ENCODE data around the gene COL4A2. TPM values are rescaled to one million over a fixed set of nuclear protein-coding genes. Genes with fewer than 3 reads are reported as not detected.
A peak's percentile ranks its signal among the peaks of the same experiment; 100 is the strongest.

Gene COL4A2
- total RNA-seq, 1 experiment from 2014 or later: 74.5 TPM

DNA sequence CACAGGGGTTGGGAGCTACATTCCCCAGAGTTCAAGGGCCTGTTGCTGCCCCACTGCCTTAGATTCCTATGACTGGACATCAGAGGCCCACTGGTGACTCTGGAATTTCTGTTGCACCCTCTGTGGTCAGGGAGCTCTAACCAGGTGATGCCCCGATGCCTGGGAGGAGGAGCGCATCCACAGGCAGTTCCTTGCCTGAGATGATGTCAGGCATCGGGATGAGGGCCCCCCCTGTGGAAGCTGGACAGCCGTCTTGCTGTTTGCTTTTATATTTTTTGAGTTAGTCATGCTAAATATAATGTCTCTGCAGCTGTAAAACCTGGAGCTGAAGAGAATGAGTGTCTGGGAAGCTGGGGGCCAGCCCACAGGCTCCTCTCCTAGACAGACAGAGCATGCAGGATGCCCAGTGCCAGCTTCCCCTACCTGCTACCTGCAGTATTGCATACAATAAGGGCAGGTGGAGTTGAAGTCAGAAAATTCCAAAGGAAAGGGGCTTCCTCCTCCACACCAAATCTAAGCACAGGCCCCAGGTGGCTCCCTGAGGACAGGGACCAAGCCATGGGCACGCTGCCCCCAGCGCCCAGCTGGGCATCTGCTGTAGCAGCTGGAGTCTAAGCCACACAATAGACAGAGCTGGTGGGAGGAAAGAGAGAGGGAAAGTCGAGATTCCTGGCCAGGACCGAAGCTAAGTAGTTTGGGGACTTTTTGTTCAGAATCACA is 16.2 kb downstream of the COL4A2 start:
- Histone ChIP-seq H4K20me1 (ENCODE audit: low read length) (0 out of 2 replicates have a peak, but pooled peaks cover 3% of the 10 kb centered on the region), H3K79me2 (ENCODE audit: low read length) (peaks cover 49% of the 10 kb centered on the region), H3K9ac (ENCODE audit: low read length) (no peak overlapping the region), H3K9me3 (ENCODE audit: low read length) (no peaks in the 10 kb centered on the region), H3F3A (ENCODE audit: low read length, unreplicated experiment) (no peaks in the 10 kb centered on the region), H3K4me1 (ENCODE audit: insufficient read depth, low read length) (peaks cover 37% of the 10 kb centered on the region), H3K27me3 (ENCODE audit: low read length) (no peaks in the 10 kb centered on the region), H3K4me3 (ENCODE audit: low read length) (no peak overlapping the region), H3K27ac (ENCODE audit: low read length) (0 out of 2 replicates have a peak overlapping the region, but pooled peaks have one; percentile 6), H3K4me2 (ENCODE audit: low read length) (no peak overlapping the region), H3K36me3 (ENCODE audit: low read depth, low read length) (no peaks in the 10 kb centered on the region), H2AFZ (ENCODE audit: low read length) (no peak overlapping the region), H3K9me2 (replicated peaks; ENCODE audit: low read length) (no peaks in the 10 kb centered on the region)
- intact Hi-C loops (cut with micrococcal nuclease): loop anchor here (1.0 to 5.0 kb wide), 4 partner anchors 59 to 101 kb away; no protein-coding TSS in a partner anchor
- ChIA-PET CTCF (interaction anchor here (0.6 to 1.3 kb wide), 3 partner anchors 75 to 89 kb away, joined by 3 to 6 read pairs (median 3); no protein-coding TSS in a partner anchor), POLR2A (ENCODE audit: unreplicated experiment) (interaction anchor here (0.7 to 0.9 kb wide), 3 partner anchors 9 to 121 kb away, joined by 3 to 7 read pairs (median 3); no protein-coding TSS in a partner anchor)
- no TSS peak for BruUV-seq (replicated peaks)
- no peak for TF ChIP-seq EZH2 (IDR thresholded peaks at IDR 0.05; ENCODE audit: low read length, unreplicated experiment)
- TF ChIP-seq, protein P1, sequence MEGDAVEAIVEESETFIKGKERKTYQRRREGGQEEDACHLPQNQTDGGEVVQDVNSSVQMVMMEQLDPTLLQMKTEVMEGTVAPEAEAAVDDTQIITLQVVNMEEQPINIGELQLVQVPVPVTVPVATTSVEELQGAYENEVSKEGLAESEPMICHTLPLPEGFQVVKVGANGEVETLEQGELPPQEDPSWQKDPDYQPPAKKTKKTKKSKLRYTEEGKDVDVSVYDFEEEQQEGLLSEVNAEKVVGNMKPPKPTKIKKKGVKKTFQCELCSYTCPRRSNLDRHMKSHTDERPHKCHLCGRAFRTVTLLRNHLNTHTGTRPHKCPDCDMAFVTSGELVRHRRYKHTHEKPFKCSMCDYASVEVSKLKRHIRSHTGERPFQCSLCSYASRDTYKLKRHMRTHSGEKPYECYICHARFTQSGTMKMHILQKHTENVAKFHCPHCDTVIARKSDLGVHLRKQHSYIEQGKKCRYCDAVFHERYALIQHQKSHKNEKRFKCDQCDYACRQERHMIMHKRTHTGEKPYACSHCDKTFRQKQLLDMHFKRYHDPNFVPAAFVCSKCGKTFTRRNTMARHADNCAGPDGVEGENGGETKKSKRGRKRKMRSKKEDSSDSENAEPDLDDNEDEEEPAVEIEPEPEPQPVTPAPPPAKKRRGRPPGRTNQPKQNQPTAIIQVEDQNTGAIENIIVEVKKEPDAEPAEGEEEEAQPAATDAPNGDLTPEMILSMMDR (conservative IDR thresholded peaks at IDR 0.05; ENCODE audit: low read depth, low read length): peak; percentile 53
- DNase-seq (peak; percentile 73), ATAC-seq (peak; percentile 72)

GRCh38 chr13:110324026-110324749 is 17.1 kb downstream of the COL4A2 start:
- H3K27ac ChIP-seq (ENCODE audit: low read length): no peak overlapping the region
- intact Hi-C loops (cut with micrococcal nuclease): loop anchor here (5.0 kb wide), 3 partner anchors 77 to 102 kb away; no protein-coding TSS in a partner anchor
- H3K4me1 ChIP-seq (ENCODE audit: insufficient read depth, low read length): peaks cover 32% of the 10 kb centered on the region
- H4K20me1 ChIP-seq (ENCODE audit: low read length): 0 out of 2 replicates have a peak, but pooled peaks cover 3% of the 10 kb centered on the region
- no peak overlapping the region for H3K4me3 ChIP-seq (ENCODE audit: low read length)
- no peaks in the 10 kb centered on the region for H3K27me3 ChIP-seq (ENCODE audit: low read length)
- no peaks in the 10 kb centered on the region for H3K9me3 ChIP-seq (ENCODE audit: low read length)
- no peaks in the 10 kb centered on the region for H3K36me3 ChIP-seq (ENCODE audit: low read depth, low read length)
- H2AFZ ChIP-seq (ENCODE audit: low read length): no peak overlapping the region
- no peak overlapping the region for H3K4me2 ChIP-seq (ENCODE audit: low read length)
- no peaks in the 10 kb centered on the region for H3F3A ChIP-seq (ENCODE audit: low read length, unreplicated experiment)
- H3K79me2 ChIP-seq (ENCODE audit: low read length): peaks cover 49% of the 10 kb centered on the region
- ATAC-seq (no peak), DNase-seq (no peak)
- TF ChIP-seq EZH2phosphoT487 (IDR thresholded peaks at IDR 0.05; ENCODE audit: borderline replicate concordance, low read length): no peak
- TF ChIP-seq, protein P1 (conservative IDR thresholded peaks at IDR 0.05; ENCODE audit: low read depth, low read length): no peak
- TF ChIP-seq EZH2 (IDR thresholded peaks at IDR 0.05; ENCODE audit: low read length, unreplicated experiment): no peak
- no TSS peak for BruUV-seq (replicated peaks)
- CTCF ChIA-PET: interaction anchor here (1.3 kb wide), 1 partner anchor 88 kb away, joined by 6 read pairs; no protein-coding TSS in a partner anchor
- H3K9ac ChIP-seq (ENCODE audit: low read length): no peak overlapping the region
- H3K9me2 ChIP-seq (replicated peaks; ENCODE audit: low read length): no peaks in the 10 kb centered on the region
- POLR2A ChIA-PET (ENCODE audit: unreplicated experiment): no interaction called here
